ENCODE results near the gene ANK3. TPM values are rescaled to one million over a fixed set of nuclear protein-coding genes. Genes with fewer than 3 reads are reported as not detected.

Gene ANK3
- total and polyA plus RNA-seq, 2 donors (not counting 3 experiments of a cell fraction or from before 2014, with no cell fraction given), result 0.88 to 8.5 TPM

DNA sequence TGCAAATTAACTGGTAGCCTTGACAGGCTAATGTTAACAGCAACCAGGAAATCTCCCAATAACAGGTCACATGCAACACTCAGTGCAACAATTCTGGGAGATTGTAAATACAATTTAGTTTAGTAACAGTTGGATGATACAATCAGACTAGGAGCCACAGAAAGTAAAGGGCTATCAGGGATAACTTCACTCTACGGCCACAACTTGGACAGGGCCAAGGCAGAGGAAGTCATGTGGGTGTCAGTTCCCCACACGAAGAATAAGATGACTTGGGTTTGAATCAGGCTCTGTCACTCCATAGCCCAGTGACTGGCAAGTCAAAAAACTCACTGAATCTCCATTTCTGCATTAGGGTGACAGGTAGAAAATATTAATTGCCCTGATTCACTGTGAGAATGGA lies 266.0 kb downstream of the ANK3 start:
- H2AFZ ChIP-seq (ENCODE audit: low read depth, low read length), result peak overlapping the region; percentile 60
- ChIA-PET CTCF (interaction anchor here (0.6 to 1.9 kb wide), 3 partner anchors 23 to 80 kb away, joined by 3 to 6 read pairs (median 3); no protein-coding TSS in a partner anchor), POLR2A (no interaction called here)
- DNase-seq (ENCODE audit: low read depth, low spot score) (no peak), FAIRE-seq (no peak)
- no peaks in the 10 kb centered on the region for H3K9me1 ChIP-seq (replicated peaks; ENCODE audit: control insufficient read depth, extremely low read depth, insufficient read depth, low read length)
- no peaks in the 10 kb centered on the region for H3K27me3 ChIP-seq (ENCODE audit: control insufficient read depth in 2 of 2, insufficient read depth in 2 of 2, low read length in 2 of 2)
- no peaks in the 10 kb centered on the region for H4K20me1 ChIP-seq (replicated peaks; ENCODE audit: control insufficient read depth, extremely low read depth, insufficient read depth, low read length)
- H3K79me2 ChIP-seq (ENCODE audit: control insufficient read depth, insufficient read depth, low read length), result no peaks in the 10 kb centered on the region
- intact Hi-C loops (cut with micrococcal nuclease), result no loop called here
- no peak overlapping the region for H3K9ac ChIP-seq (replicated peaks; ENCODE audit: extremely low read depth, insufficient read depth, low read length)
- no peaks in the 10 kb centered on the region for H3K36me3 ChIP-seq (ENCODE audit: control insufficient read depth in 2 of 2, extremely low read depth in 1 of 2, insufficient read depth in 2 of 2, low read length in 2 of 2)
- H3K27ac ChIP-seq (ENCODE audit: insufficient read depth, low read depth, low read length), result no peak overlapping the region
- BruUV-seq (replicated peaks), result no TSS peak
- no peak overlapping the region for H3K4me2 ChIP-seq (ENCODE audit: insufficient read depth, low read length)
- peaks cover 11% of the 10 kb centered on the region for H3K4me1 ChIP-seq (ENCODE audit: control insufficient read depth, extremely low read depth, insufficient read depth, low read length)
- dilution Hi-C loops (cut with MboI; ENCODE audit: extremely low pct_ligation_motif_present, low sequenced_read_pairs), result no loop called here
- H3K9me3 ChIP-seq (replicated peaks; ENCODE audit: control insufficient read depth, insufficient read depth, low read length), result no peaks in the 10 kb centered on the region
- TF ChIP-seq JUN (IDR thresholded peaks at IDR 0.05; ENCODE audit: borderline replicate concordance, insufficient read depth, insufficient read length, low read depth), result no peak
- no peak for TF ChIP-seq POLR2AphosphoS5 (IDR thresholded peaks at IDR 0.05; ENCODE audit: insufficient read depth, low read depth, low read length)
- TF ChIP-seq, protein P1, sequence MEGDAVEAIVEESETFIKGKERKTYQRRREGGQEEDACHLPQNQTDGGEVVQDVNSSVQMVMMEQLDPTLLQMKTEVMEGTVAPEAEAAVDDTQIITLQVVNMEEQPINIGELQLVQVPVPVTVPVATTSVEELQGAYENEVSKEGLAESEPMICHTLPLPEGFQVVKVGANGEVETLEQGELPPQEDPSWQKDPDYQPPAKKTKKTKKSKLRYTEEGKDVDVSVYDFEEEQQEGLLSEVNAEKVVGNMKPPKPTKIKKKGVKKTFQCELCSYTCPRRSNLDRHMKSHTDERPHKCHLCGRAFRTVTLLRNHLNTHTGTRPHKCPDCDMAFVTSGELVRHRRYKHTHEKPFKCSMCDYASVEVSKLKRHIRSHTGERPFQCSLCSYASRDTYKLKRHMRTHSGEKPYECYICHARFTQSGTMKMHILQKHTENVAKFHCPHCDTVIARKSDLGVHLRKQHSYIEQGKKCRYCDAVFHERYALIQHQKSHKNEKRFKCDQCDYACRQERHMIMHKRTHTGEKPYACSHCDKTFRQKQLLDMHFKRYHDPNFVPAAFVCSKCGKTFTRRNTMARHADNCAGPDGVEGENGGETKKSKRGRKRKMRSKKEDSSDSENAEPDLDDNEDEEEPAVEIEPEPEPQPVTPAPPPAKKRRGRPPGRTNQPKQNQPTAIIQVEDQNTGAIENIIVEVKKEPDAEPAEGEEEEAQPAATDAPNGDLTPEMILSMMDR (IDR thresholded peaks at IDR 0.05; ENCODE audit: extremely low read depth in 1 of 2, insufficient read depth in 1 of 2, low read depth in 1 of 2, low read length in 2 of 2), result no peak
- TF ChIP-seq EZH2 (IDR thresholded peaks at IDR 0.05; ENCODE audit: borderline replicate concordance, low read depth, low read length, severe bottlenecking), result no peak
- TF ChIP-seq, protein P2, sequence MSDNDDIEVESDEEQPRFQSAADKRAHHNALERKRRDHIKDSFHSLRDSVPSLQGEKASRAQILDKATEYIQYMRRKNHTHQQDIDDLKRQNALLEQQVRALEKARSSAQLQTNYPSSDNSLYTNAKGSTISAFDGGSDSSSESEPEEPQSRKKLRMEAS (IDR thresholded peaks at IDR 0.05; ENCODE audit: insufficient read depth, insufficient read length), result no peak
- no peak for TF ChIP-seq POLR2A (IDR thresholded peaks at IDR 0.05; ENCODE audit: low read depth, low read length)
- TF ChIP-seq GATA2 (IDR thresholded peaks at IDR 0.05; ENCODE audit: insufficient read depth, insufficient read length, low read depth, low read length), result no peak
- TF ChIP-seq MYC (IDR thresholded peaks at IDR 0.05; ENCODE audit: low read depth, low read length), result no peak
- no peak for TF ChIP-seq FOS (IDR thresholded peaks at IDR 0.05; ENCODE audit: borderline replicate concordance, insufficient read depth, low read length)
- H3K4me3 ChIP-seq (replicated peaks in 1 of 3; ENCODE audit: insufficient read depth in 1 of 3, low read depth in 1 of 3, low read length in 3 of 3), result no peak overlapping the region
